H1 (cell line): ENCODE data around the gene NR1D2. TPM values are rescaled to one million over a fixed set of nuclear protein-coding genes. Genes with fewer than 3 reads are reported as not detected.

Experiments
- CTCF ChIA-PET: fragments of 300-600 bp; sonication (Branson Sonifier 250); formaldehyde crosslinking; loops from one replicate; lab custom pipeline; 2021; ENCODE audit not compliant: partially characterized antibody; lab: Charles Lee
- POLR2A ChIA-PET: fragments of 300-600 bp; sonication (Branson Sonifier 250); formaldehyde crosslinking; loops from one replicate; lab custom pipeline; 2021; ENCODE audit warnings: inconsistent platforms; ENCODE audit not compliant: partially characterized antibody; lab: Charles Lee
- DNase-seq, 2 experiments: peaks; one replicate each; pipeline versions ENCODE4 v3.0.0 to v3.0.0-alpha.2; 2010 to 2022; ENCODE audit warnings: low spot score in 2 of 2, low read depth in 1 of 2, mixed read lengths in 1 of 2
- FAIRE-seq: peaks from 2 replicates; lab custom pipeline; 2011; peaks lifted over from hg19 to GRCh38; lab: Jason Lieb, UNC
- H2AFZ ChIP-seq: 2 replicates; pipeline ENCODE4 v1.8.1; 2012; ENCODE audit warnings: low read length, inconsistent platforms
- H2AK5ac ChIP-seq: 2 replicates; pipeline ENCODE4 v1.6.1; 2013; ENCODE audit warnings: low read depth, low read length
- H2BK120ac ChIP-seq: replicated peaks from 2 replicates; pipeline ENCODE3; 2013; ENCODE audit warnings: low read depth, low read length, inconsistent platforms
- H2BK12ac ChIP-seq: 2 replicates; pipeline ENCODE4 v1.6.1; 2013; ENCODE audit warnings: low read depth, low read length
- H2BK15ac ChIP-seq: 2 replicates; pipeline ENCODE4 v1.6.1; 2013; ENCODE audit warnings: low read length
- H2BK20ac ChIP-seq: 2 replicates; pipeline ENCODE4 v1.6.1; 2013; ENCODE audit warnings: low read length
- H2BK5ac ChIP-seq: 2 replicates; pipeline ENCODE4 v1.6.1; 2013; ENCODE audit warnings: low read depth, low read length
- H3K14ac ChIP-seq: 2 replicates; pipeline ENCODE4 v1.6.1; 2013; ENCODE audit warnings: inconsistent platforms; ENCODE audit not compliant: insufficient read length
- H3K18ac ChIP-seq: 2 replicates; pipeline ENCODE4 v1.6.1; 2013; ENCODE audit warnings: low read length; ENCODE audit errors: extremely low read depth
- H3K23ac ChIP-seq: 2 replicates; pipeline ENCODE4 v1.6.1; 2013; ENCODE audit warnings: inconsistent platforms; ENCODE audit not compliant: insufficient read length
- H3K23me2 ChIP-seq: 2 replicates; pipeline ENCODE4 v1.6.1; 2013; ENCODE audit warnings: low read depth, low read length
- H3K27ac ChIP-seq: 2 replicates; pipeline ENCODE4 v1.6.1; 2011; ENCODE audit warnings: low read depth, low read length, inconsistent platforms
- H3K27me3 ChIP-seq, 4 experiments: replicated peaks in 1 of 4; 1 replicate in 1 of 4; 2 replicates in 3 of 4; pipeline versions ENCODE4 v1.6.1 to v1.8.1; 2011 to 2013; ENCODE audit warnings: low read length in 3 of 4, mild to moderate bottlenecking in 3 of 4, inconsistent platforms in 2 of 4, mixed read lengths in 2 of 4, moderate library complexity in 1 of 4; ENCODE audit not compliant: control insufficient read depth in 3 of 4, insufficient read depth in 3 of 4; ENCODE audit errors: extremely low read depth in 1 of 4
- H3K36me3 ChIP-seq, 4 experiments: 2 replicates each; pipeline versions ENCODE4 v1.6.1 to v1.8.1; 2011 to 2013; ENCODE audit warnings: mild to moderate bottlenecking in 4 of 4, low read length in 3 of 4, moderate library complexity in 2 of 4, control low read depth in 1 of 4, inconsistent platforms in 1 of 4; ENCODE audit not compliant: insufficient read depth in 4 of 4, control insufficient read depth in 2 of 4
- H3K4ac ChIP-seq: replicated peaks from 2 replicates; pipeline ENCODE3; 2013; ENCODE audit warnings: low read length, low read depth, mixed read lengths, inconsistent platforms; ENCODE audit not compliant: insufficient read length
- H3K4me1 ChIP-seq, 4 experiments: replicated peaks in 1 of 4; 1 replicate in 1 of 4; 2 replicates in 3 of 4; pipeline versions ENCODE4 v1.6.1 to v1.8.1; 2011 to 2013; ENCODE audit warnings: low read length in 3 of 4, inconsistent platforms in 2 of 4, mixed read lengths in 1 of 4; ENCODE audit not compliant: insufficient read depth in 4 of 4, control insufficient read depth in 3 of 4
- H3K4me2 ChIP-seq, 2 experiments: 2 replicates each; pipeline versions ENCODE4 v1.6.1 to v1.8.1; 2011 to 2013; ENCODE audit warnings: low read depth in 2 of 2, low read length in 2 of 2, control low read depth in 1 of 2, inconsistent platforms in 1 of 2, mild to moderate bottlenecking in 1 of 2; ENCODE audit not compliant: insufficient read depth in 1 of 2
- H3K4me3 ChIP-seq, 4 experiments: fragments of 200-600, 300-600 bp in 1 of 4; sonication (generic), shearing (Covaris generic), sonication (Bioruptor Twin) in 1 of 4; 2 replicates each; pipeline versions ENCODE4 v1.5.1 to v1.8.1; 2011 to 2016; ENCODE audit warnings: low read length in 4 of 4, low read depth in 3 of 4, control low read depth in 2 of 4, inconsistent platforms in 2 of 4, mild to moderate bottlenecking in 2 of 4, mixed read lengths in 1 of 4, moderate library complexity in 1 of 4; ENCODE audit not compliant: insufficient read depth in 2 of 4; ENCODE audit errors: extremely low read depth in 1 of 4
- H3K56ac ChIP-seq: replicated peaks from 2 replicates; pipeline ENCODE3; 2013; ENCODE audit warnings: low read depth, mild to moderate bottlenecking, mixed read lengths, low read length, inconsistent platforms; ENCODE audit not compliant: insufficient read length
- H3K79me1 ChIP-seq: 2 replicates; pipeline ENCODE4 v1.6.1; 2013; ENCODE audit warnings: low read depth, low read length, control low read depth
- H3K79me2 ChIP-seq, 2 experiments: 2 replicates each; pipeline versions ENCODE4 v1.6.1 to v1.8.1; 2012 to 2013; ENCODE audit warnings: low read length in 2 of 2, mild to moderate bottlenecking in 2 of 2, inconsistent platforms in 1 of 2; ENCODE audit not compliant: insufficient read depth in 2 of 2, control insufficient read depth in 1 of 2
- H3K9ac ChIP-seq, 4 experiments: replicated peaks in 1 of 4; 1 replicate in 1 of 4; 2 replicates in 3 of 4; pipeline versions ENCODE4 v1.6.1 to v1.8.1; 2011 to 2013; ENCODE audit warnings: low read depth in 3 of 4, low read length in 3 of 4, control low read depth in 2 of 4, mild to moderate bottlenecking in 2 of 4, moderate library complexity in 2 of 4, inconsistent platforms in 1 of 4; ENCODE audit errors: extremely low read depth in 1 of 4
- H3K9me3 ChIP-seq, 2 experiments: 2 replicates each; pipeline versions ENCODE4 v1.6.1 to v1.8.1; 2012 to 2013; ENCODE audit warnings: mild to moderate bottlenecking in 2 of 2, moderate library complexity in 2 of 2, control low read depth in 1 of 2, inconsistent platforms in 1 of 2, low read depth in 1 of 2, low read length in 1 of 2, mixed read lengths in 1 of 2; ENCODE audit not compliant: insufficient read depth in 2 of 2
- H4K20me1 ChIP-seq, 2 experiments: replicated peaks in 1 of 2; 2 replicates each; pipeline versions ENCODE3 to v1.8.1; 2011 to 2013; ENCODE audit warnings: inconsistent platforms in 2 of 2, low read length in 2 of 2, mild to moderate bottlenecking in 1 of 2; ENCODE audit not compliant: insufficient read depth in 2 of 2, control insufficient read depth in 1 of 2
- H4K5ac ChIP-seq: 2 replicates; pipeline ENCODE4 v1.6.1; 2013; ENCODE audit warnings: low read length, low read depth, mixed read lengths, inconsistent platforms; ENCODE audit not compliant: insufficient read length
- H4K8ac ChIP-seq: 2 replicates; pipeline ENCODE4 v1.8.0; 2013; ENCODE audit warnings: mild to moderate bottlenecking, moderate library complexity, low read length, inconsistent platforms; ENCODE audit not compliant: insufficient read depth; ENCODE audit errors: extremely low read depth
- H4K91ac ChIP-seq: replicated peaks from 2 replicates; pipeline ENCODE3; 2013; ENCODE audit warnings: low read length, mixed read lengths, inconsistent platforms; ENCODE audit not compliant: insufficient read length
- EZH2 ChIP-seq: fragments of 200-600 bp; sonication (generic); IDR thresholded peaks from 2 replicates; pipeline ENCODE4 v1.7.1; 2012; ENCODE audit warnings: low read depth, mild to moderate bottlenecking, moderate library complexity, low read length, inconsistent platforms; ENCODE audit not compliant: severe bottlenecking
- HDAC2 ChIP-seq, 2 experiments: fragments of 300-600 bp in 1 of 2; sonication (generic) in 1 of 2; IDR thresholded peaks; 2 replicates each; pipeline ENCODE4 v1.6.1; 2011 to 2012; ENCODE audit warnings: low read depth in 2 of 2, low read length in 2 of 2, mild to moderate bottlenecking in 2 of 2, moderate library complexity in 2 of 2, borderline replicate concordance in 1 of 2, inconsistent platforms in 1 of 2
- RAD21 ChIP-seq, 2 experiments: IDR thresholded peaks in 1 of 2; conservative IDR thresholded peaks in 1 of 2; 2 replicates each; pipeline ENCODE4 v1.6.1; 2011; ENCODE audit warnings: low read depth in 2 of 2, low read length in 2 of 2, improper control_type of control experiment in 1 of 2, inconsistent platforms in 1 of 2, mild to moderate bottlenecking in 1 of 2, moderate library complexity in 1 of 2
- RNF2 ChIP-seq: fragments of 200-900, 300-1000 bp; sonication (generic); IDR thresholded peaks from 2 replicates; pipeline ENCODE4 v1.7.1; 2016; ENCODE audit warnings: borderline replicate concordance, low read depth, mild to moderate bottlenecking, antibody characterized with exemption, low read length; ENCODE audit not compliant: poor library complexity, severe bottlenecking; ENCODE audit errors: missing control alignments
- SIN3A ChIP-seq, 2 experiments: IDR thresholded peaks in 1 of 2; conservative IDR thresholded peaks in 1 of 2; 2 replicates each; pipeline ENCODE4 v1.6.1; 2011 to 2012; ENCODE audit warnings: low read length in 2 of 2, improper control_type of control experiment in 1 of 2, low read depth in 1 of 2, mild to moderate bottlenecking in 1 of 2
- WGBS, 2 experiments: shearing (Covaris generic) in 1 of 2; methylation state at CpG; one replicate each; pipeline versions ENCODE4 v1.1.6 to v1.1.7; 2013 to 2015; ENCODE audit warnings: low lambda C conversion rate in 2 of 2, mixed read lengths in 2 of 2, inconsistent platforms in 1 of 2, low coverage in 1 of 2, missing lambda C conversion rate in 1 of 2; ENCODE audit not compliant: insufficient replicate concordance in 2 of 2, insufficient coverage in 1 of 2, insufficient read length in 1 of 2; ENCODE audit errors: extremely low coverage in 1 of 2, missing lambda C conversion rate in 1 of 2; 5-methylcytosine and 5-hydroxymethylcytosine counted together
- polyA plus RNA-seq, 7 experiments: library from polyadenylated mRNA; depleted of rRNA in 3 of 7; stranded (reverse) in 5 of 7; unstranded in 2 of 7; fragments of >200 nt in 5 of 7; fragments of 200-250 nt in 2 of 7; gene quantifications; 1 replicate in 5 of 7; 2 replicates in 1 of 7; 4 replicates in 1 of 7; pipeline versions ENCODE4 v1.2.1 to v1.2.3, GENCODE V29; 2011 to 2013; ENCODE audit warnings: missing spikeins in 2 of 7, mixed read lengths in 2 of 7
- total RNA-seq: library from RNA; stranded (reverse); fragmentation: NEBNext Ultra II Directional; extraction: Animal tissue kit (Norgen Biotek cat#: 25700); gene quantifications from 2 replicates; pipeline ENCODE4 v1.2.1, GENCODE V29; 2021

Gene NR1D2
- total and polyA plus RNA-seq, 2 of the 8 experiments (the other 6 are each of a cell fraction or from before 2014, with no cell fraction given) = 5.9 to 21.7 TPM

- Histone ChIP-seq H3K18ac (no peak overlapping the region), H3K4me2 (no peak overlapping the region), H3K79me2 (no peaks in the 10 kb centered on the region), H3K4me1 (peaks cover 0 to 2% (median 0%) of the 10 kb centered on the region in 4 experiments; a peak in 1 of 7 replicates), H3K4me3 (no peak overlapping the region), H3K23me2 (no peaks in the 10 kb centered on the region), H3K23ac (no peak overlapping the region), H4K5ac (no peak overlapping the region), H3K36me3 (no peaks in the 10 kb centered on the region; a peak in 1 of 8 replicates), H3K27ac (no peak overlapping the region), H4K91ac (no peak overlapping the region), H3K14ac (no peak overlapping the region), H3K4ac (no peak overlapping the region), H3K9ac (no peak overlapping the region), H2AK5ac (no peak overlapping the region), H4K8ac (no peak overlapping the region), H2BK15ac (no peak overlapping the region), H2BK12ac (no peak overlapping the region), H2BK20ac (no peak overlapping the region), H4K20me1 (no peaks in the 10 kb centered on the region), H2BK120ac (no peak overlapping the region), H2BK5ac (no peak overlapping the region), H3K9me3 (no peaks in the 10 kb centered on the region), H2AFZ (no peak overlapping the region), H3K79me1 (no peaks in the 10 kb centered on the region), H3K27me3 (no peaks in the 10 kb centered on the region), H3K56ac (no peak overlapping the region)
- FAIRE-seq (no peak), DNase-seq (no peak)
- TF ChIP-seq RNF2 = no peak
- no peak for TF ChIP-seq EZH2
- TF ChIP-seq RAD21 (IDR thresholded peaks at IDR 0.05 in 1 of 2, conservative IDR thresholded peaks at IDR 0.05 in 1 of 2; ENCODE audit: low read depth in 2 of 2, low read length in 2 of 2) = no peak
- TF ChIP-seq HDAC2 (IDR thresholded peaks at IDR 0.05; ENCODE audit: borderline replicate concordance in 1 of 2, low read depth in 2 of 2, low read length in 2 of 2) = no peak
- TF ChIP-seq SIN3A (conservative IDR thresholded peaks at IDR 0.05 in 1 of 2, IDR thresholded peaks at IDR 0.05 in 1 of 2; ENCODE audit: low read depth in 1 of 2, low read length in 2 of 2) = no peak
- 68% methylated on average over 4 of the region's 4 CpGs; no CpG with 5 or more reads in 1 of the 2 experiments for WGBS, 2 experiments
- ChIA-PET POLR2A (interaction anchor here (19.1 kb wide), 1 partner anchor 14 kb away, joined by 363 read pairs; the partner anchor contains the start of genes NKIRAS1 and RPL15), CTCF (interaction anchor here (1.1 to 1.2 kb wide), 2 partner anchors 9 to 10 kb away, joined by 3 to 4 read pairs; no protein-coding TSS in a partner anchor)
These were observed 10.8 kb upstream of the NR1D2 start for GRCh38 chr3:23934253-23934652.
